Right lobe of liver (tissue), 6 donors: ENCODE data around the gene FAM240A. TPM values are rescaled to one million over a fixed set of nuclear protein-coding genes. Genes with fewer than 3 reads are reported as not detected.

Experiments
- ATAC-seq, 4 donors: fragments of 200-7000 bp; cut with Tn5 transposase; one replicate each; pipeline ENCODE4 v1.9.1; 2020; ENCODE audit warnings: mild to moderate bottlenecking in 4 of 4, moderate library complexity in 4 of 4
- DNase-seq, 3 donors: peaks; one replicate each; pipeline ENCODE4 v3.0.0-alpha.2; 2020
- H3K27ac ChIP-seq, 3 donors: fragments of 200-600 bp; one replicate each; pipeline ENCODE4 v1.8.0; 2022
- H3K27me3 ChIP-seq, 2 donors: fragments of 200-600 bp; one replicate each; pipeline ENCODE4 v1.8.0; 2022
- H3K36me3 ChIP-seq, 4 donors: fragments of 200-600 bp; sonication (generic) in 1 of 4; one replicate each; pipeline versions ENCODE4 v1.5.1 to v1.8.0; 2017 to 2022; ENCODE audit warnings: control low read depth in 1 of 4
- H3K4me1 ChIP-seq, 4 donors: fragments of 200-600 bp; sonication (generic) in 1 of 4; one replicate each; pipeline versions ENCODE4 v1.5.1 to v1.8.0; 2017 to 2022; ENCODE audit warnings: control low read depth in 1 of 4
- H3K4me3 ChIP-seq, 3 donors: fragments of 200-600 bp; one replicate each; pipeline ENCODE4 v1.8.0; 2022
- H3K9me3 ChIP-seq, 4 donors: fragments of 200-600 bp; sonication (generic) in 1 of 4; one replicate each; pipeline versions ENCODE4 v1.5.1 to v1.8.0; 2017 to 2022; ENCODE audit warnings: control low read depth in 1 of 4
- POLR2A ChIP-seq: fragments of 450-650 bp; IDR thresholded peaks from one replicate; pipeline ENCODE4 v1.6.1; 2017; ENCODE audit warnings: antibody characterized with exemption, mild to moderate bottlenecking
- WGBS: methylation state at CpG from one replicate; pipeline ENCODE4 v1.1.6; 2018; ENCODE audit warnings: low coverage, low lambda C conversion rate; ENCODE audit not compliant: insufficient coverage; ENCODE audit errors: missing lambda C conversion rate; 5-methylcytosine and 5-hydroxymethylcytosine counted together
- intact Hi-C, 2 donors: fragments of 100-400 bp; cut with DNase I; formaldehyde crosslinking; loops; one replicate each; pipeline versions ENCODE4 v1.11.2 to v1.14.1; 2022
- total RNA-seq, 6 experiments: library from RNA; depleted of rRNA in 2 of 6; stranded (reverse); fragments of >200 nt in 2 of 6; fragmentation: NEBNext Ultra II Directional in 3 of 6; extraction: Animal tissue kit (Norgen Biotek cat#: 25700) in 3 of 6; gene quantifications; one replicate each; pipeline versions ENCODE4 v1.1.0 to v1.2.4, GENCODE V29; 2016 to 2023
- TF ChIP-seq, protein P1 (sequence below), 4 donors: fragments of 200-600 bp in 3 of 4; fragments of 450-650 bp in 1 of 4; IDR thresholded peaks; one replicate each; pipeline versions ENCODE4 v1.5.1 to v1.8.0; 2016 to 2022; ENCODE audit warnings: antibody characterized with exemption in 4 of 4, mild to moderate bottlenecking in 2 of 4
- donor health status: DM: no; HTN: yes; CAD: no.
- donor health status: DM: no; HTN: no; CAD: no.
- donor health status: DM: no; HTN: no; CAD: no.
- donor health status: DM: no; HTN: yes; CAD: no.
- donor health status: DM: no; HTN: yes; CAD: no.

Gene FAM240A
- total RNA-seq, 6 experiments from 2014 or later: not detected

DNA sequence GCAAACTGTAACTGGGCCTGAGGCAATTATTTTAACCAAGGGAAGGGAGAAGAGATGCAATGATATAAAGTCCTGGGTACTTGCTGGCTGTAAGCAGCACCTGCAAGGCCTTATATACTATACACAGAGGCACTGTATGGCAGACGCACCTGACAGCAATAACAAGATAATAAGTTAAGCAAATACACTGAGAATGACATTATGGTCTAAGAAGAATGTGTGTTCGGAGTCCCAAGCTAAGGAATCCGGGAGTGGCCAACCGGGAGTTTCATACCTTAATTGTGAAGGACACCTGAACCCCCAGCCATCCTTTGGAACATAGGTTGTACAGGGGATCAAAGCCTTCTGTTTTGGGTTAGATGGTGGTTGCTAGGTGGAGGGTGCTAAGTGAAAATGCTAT is 13.7 kb downstream of the FAM240A start:
- intact Hi-C loops: no loop called here
- no peaks in the 10 kb centered on the region for H3K36me3 ChIP-seq
- H3K27me3 ChIP-seq: no peaks in the 10 kb centered on the region
- DNase-seq: no peak
- no peak overlapping the region for H3K27ac ChIP-seq
- no peak overlapping the region for H3K4me3 ChIP-seq
- H3K9me3 ChIP-seq: no peaks in the 10 kb centered on the region
- 100% methylated on average over 4 of the region's 4 CpGs for WGBS
- TF ChIP-seq POLR2A: no peak
- TF ChIP-seq, protein P1, sequence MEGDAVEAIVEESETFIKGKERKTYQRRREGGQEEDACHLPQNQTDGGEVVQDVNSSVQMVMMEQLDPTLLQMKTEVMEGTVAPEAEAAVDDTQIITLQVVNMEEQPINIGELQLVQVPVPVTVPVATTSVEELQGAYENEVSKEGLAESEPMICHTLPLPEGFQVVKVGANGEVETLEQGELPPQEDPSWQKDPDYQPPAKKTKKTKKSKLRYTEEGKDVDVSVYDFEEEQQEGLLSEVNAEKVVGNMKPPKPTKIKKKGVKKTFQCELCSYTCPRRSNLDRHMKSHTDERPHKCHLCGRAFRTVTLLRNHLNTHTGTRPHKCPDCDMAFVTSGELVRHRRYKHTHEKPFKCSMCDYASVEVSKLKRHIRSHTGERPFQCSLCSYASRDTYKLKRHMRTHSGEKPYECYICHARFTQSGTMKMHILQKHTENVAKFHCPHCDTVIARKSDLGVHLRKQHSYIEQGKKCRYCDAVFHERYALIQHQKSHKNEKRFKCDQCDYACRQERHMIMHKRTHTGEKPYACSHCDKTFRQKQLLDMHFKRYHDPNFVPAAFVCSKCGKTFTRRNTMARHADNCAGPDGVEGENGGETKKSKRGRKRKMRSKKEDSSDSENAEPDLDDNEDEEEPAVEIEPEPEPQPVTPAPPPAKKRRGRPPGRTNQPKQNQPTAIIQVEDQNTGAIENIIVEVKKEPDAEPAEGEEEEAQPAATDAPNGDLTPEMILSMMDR (IDR thresholded peaks at IDR 0.05): no peak
- no peak for ATAC-seq
- peaks cover 0 to 10% (median 0%) of the 10 kb centered on the region in 4 donors for H3K4me1 ChIP-seq

DNA sequence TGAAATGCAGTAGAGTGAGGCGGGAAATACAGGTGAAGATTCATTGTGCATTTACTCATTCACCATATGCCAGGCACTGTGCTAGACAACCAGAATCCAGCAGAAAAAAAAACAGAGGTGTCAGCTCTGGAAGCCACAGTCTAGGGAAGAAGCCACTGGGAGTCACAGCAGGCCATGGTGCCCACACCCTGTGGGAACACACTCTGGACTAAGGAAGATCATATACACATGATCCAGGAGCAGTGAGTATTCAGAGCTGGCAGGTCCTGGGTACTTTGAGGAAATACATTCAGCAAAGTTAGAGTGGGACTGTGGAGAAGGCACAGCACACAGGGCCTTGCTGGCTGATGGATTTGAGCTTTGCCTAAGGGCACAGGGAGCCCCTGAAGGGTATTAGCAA is 14.8 kb downstream of the FAM240A start:
- H3K4me3 ChIP-seq: no peak overlapping the region
- H3K27me3 ChIP-seq: no peaks in the 10 kb centered on the region
- H3K9me3 ChIP-seq: no peaks in the 10 kb centered on the region
- ATAC-seq: no peak
- WGBS: 100% methylated on average over 1 of the region's 1 CpG
- TF ChIP-seq, protein P1 (IDR thresholded peaks at IDR 0.05): no peak
- no peak for TF ChIP-seq POLR2A
- intact Hi-C loops: no loop called here
- peaks cover 0 to 10% (median 0%) of the 10 kb centered on the region in 4 donors for H3K4me1 ChIP-seq
- DNase-seq: no peak
- H3K36me3 ChIP-seq: no peaks in the 10 kb centered on the region
- no peak overlapping the region for H3K27ac ChIP-seq

DNA sequence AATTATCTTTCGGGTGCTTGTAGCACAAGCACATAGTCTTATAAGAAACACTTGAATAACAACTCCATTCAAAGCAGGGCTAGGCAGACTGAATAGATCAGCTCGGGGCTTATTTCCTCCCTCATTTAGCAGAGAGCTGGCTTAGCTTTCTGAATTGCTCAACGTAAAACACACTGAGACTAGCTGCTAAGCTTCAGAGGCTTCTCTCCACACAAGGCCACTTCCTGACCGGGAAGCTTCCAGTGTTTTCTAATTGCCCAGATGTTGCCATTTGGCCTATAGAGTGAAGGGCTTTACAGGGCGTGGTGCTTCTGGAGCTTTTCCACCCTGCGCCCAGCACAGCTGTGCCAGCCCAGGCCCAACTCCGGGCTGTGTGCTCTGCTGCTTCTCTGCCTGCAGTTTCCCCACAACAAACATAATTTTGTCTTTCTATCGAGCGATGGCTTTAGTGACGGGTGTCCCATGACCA is 16.6 kb downstream of the FAM240A start:
- Histone ChIP-seq H3K36me3 (no peaks in the 10 kb centered on the region), H3K4me1 (peaks cover 0 to 15% (median 3%) of the 10 kb centered on the region in 4 donors), H3K27me3 (no peaks in the 10 kb centered on the region), H3K27ac (peak overlapping the region in 2 of 3 donors; percentile 10 to 39), H3K9me3 (no peaks in the 10 kb centered on the region), H3K4me3 (no peak overlapping the region)
- DNase-seq (no peak), ATAC-seq (peak in 3 of 4 donors; percentile 5 to 16 (median 10))
- intact Hi-C loops: no loop called here
- WGBS: 75% methylated on average over 9 of the region's 10 CpGs
- TF ChIP-seq, protein P1 (IDR thresholded peaks at IDR 0.05): no peak
- TF ChIP-seq POLR2A: no peak

DNA sequence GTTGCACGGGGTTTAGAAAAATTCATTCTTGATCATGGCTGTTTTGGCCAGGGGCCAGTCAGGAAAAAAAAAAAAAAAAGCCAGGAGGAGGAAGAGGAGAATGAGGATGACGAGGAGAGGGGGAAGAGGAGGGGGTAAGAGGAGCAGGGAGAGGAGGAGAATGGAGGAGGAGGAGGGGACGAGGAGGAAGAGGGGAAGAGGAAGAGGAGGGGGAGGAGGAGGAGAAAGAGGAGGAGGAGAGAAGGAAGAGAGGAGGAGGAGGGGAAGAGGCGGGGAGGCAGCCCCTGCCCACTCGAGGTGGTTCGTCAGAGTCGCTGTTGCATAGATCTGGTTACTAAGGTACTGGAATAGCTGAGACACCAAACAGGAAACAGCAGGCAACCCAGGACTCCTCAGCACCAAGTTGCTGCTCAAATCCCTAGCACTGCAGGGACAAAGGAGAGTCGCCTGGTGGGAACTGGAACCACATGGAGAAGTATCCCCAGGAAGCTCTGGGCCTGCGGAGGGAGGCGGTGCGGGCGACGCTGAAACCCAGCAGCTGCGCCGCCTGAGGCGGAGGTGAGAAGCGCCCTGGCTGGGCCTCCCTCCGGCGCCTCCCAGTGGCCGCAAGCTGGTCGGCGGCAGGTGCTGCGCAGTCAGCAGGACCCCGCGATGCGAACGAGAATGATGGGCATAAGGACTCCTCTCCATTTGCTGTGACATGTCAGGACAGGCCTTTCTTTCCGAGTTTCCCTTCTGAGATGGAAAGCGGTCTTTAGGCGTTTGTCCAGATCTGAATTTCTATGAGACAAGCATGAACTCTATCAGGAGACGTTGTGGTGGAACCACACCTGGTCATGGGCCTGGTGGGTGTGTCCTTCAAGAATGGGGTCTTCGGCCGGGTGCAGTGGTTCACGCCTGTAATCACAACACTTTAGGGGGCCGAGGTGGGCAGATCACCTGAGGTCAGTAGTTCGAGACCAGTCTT is 17.5 kb downstream of the FAM240A start:
- ATAC-seq (peak; percentile 76 to 84 (median 80)), DNase-seq (peak; percentile 73 to 78 (median 78))
- WGBS: 39% methylated on average over 31 of the region's 36 CpGs
- H3K27me3 ChIP-seq: no peaks in the 10 kb centered on the region
- peak overlapping the region in 1 of 3 donors; percentile 10 for H3K4me3 ChIP-seq
- peak overlapping the region in 1 of 3 donors; percentile 33 for H3K27ac ChIP-seq
- H3K36me3 ChIP-seq: no peaks in the 10 kb centered on the region
- TF ChIP-seq, protein P1 (IDR thresholded peaks at IDR 0.05): peak; percentile 82 to 93 (median 88)
- no peak for TF ChIP-seq POLR2A
- intact Hi-C loops: no loop called here
- peaks cover 0 to 22% (median 3%) of the 10 kb centered on the region in 4 donors for H3K4me1 ChIP-seq
- no peaks in the 10 kb centered on the region for H3K9me3 ChIP-seq
